ENCODE results near the gene GRIK3. TPM values are rescaled to one million over a fixed set of nuclear protein-coding genes. Genes with fewer than 3 reads are reported as not detected.

Gene GRIK3
- total and polyA plus RNA-seq, 2 of the 8 experiments (the other 6 are each of a cell fraction or from before 2014, with no cell fraction given), result 2.1 to 3.4 TPM

GRCh38 chr1:36853638-36854037 lies 180.7 kb downstream of the GRIK3 start:
- ChIA-PET POLR2A (ENCODE audit: partially characterized antibody) (no interaction called here), CTCF (ENCODE audit: partially characterized antibody) (interaction anchor here (1.1 to 15.3 kb wide), 3 partner anchors 12 to 244 kb away, joined by 3 to 211 read pairs (median 8); no protein-coding TSS in a partner anchor)
- WGBS, 2 experiments (ENCODE audit: extremely low coverage in 1 of 2, insufficient coverage in 1 of 2, insufficient read length in 1 of 2, insufficient replicate concordance in 2 of 2, low coverage in 1 of 2, low lambda C conversion rate in 2 of 2, missing lambda C conversion rate in 1 of 2), result 89% methylated on average over 14 of the region's 14 CpGs; no CpG with 5 or more reads in 1 of the 2 experiments

More at GRCh38 chr1:36853638-36854037, 180.7 kb downstream of the GRIK3 start:
- H3K4me3 ChIP-seq (ENCODE audit: extremely low read depth in 1 of 4, insufficient read depth in 2 of 4, low read depth in 3 of 4, low read length in 4 of 4), result no peak overlapping the region
- H2AK5ac ChIP-seq (ENCODE audit: low read depth, low read length), result no peak overlapping the region
- no peaks in the 10 kb centered on the region for H3K36me3 ChIP-seq (ENCODE audit: control insufficient read depth in 2 of 4, insufficient read depth in 4 of 4, low read length in 3 of 4)
- no peak overlapping the region for H2BK20ac ChIP-seq (ENCODE audit: low read length)
- H2BK120ac ChIP-seq (replicated peaks; ENCODE audit: low read depth, low read length), result no peak overlapping the region
- no peak overlapping the region for H2BK12ac ChIP-seq (ENCODE audit: low read depth, low read length)
- no peak overlapping the region for H3K23ac ChIP-seq (ENCODE audit: insufficient read length)
- H4K91ac ChIP-seq (replicated peaks; ENCODE audit: insufficient read length, low read length), result no peak overlapping the region
- H3K18ac ChIP-seq (ENCODE audit: extremely low read depth, low read length), result no peak overlapping the region
- H3K14ac ChIP-seq (ENCODE audit: insufficient read length), result no peak overlapping the region
- no peaks in the 10 kb centered on the region for H3K9me3 ChIP-seq (ENCODE audit: insufficient read depth in 2 of 2, low read depth in 1 of 2, low read length in 1 of 2)
- H3K23me2 ChIP-seq (ENCODE audit: low read depth, low read length), result no peaks in the 10 kb centered on the region
- no peaks in the 10 kb centered on the region for H3K79me1 ChIP-seq (ENCODE audit: low read depth, low read length)
- H4K20me1 ChIP-seq (replicated peaks in 1 of 2; ENCODE audit: control insufficient read depth in 1 of 2, insufficient read depth in 2 of 2, low read length in 2 of 2), result no peaks in the 10 kb centered on the region
- no peak overlapping the region for H4K8ac ChIP-seq (ENCODE audit: extremely low read depth, insufficient read depth, low read length)
- H2BK15ac ChIP-seq (ENCODE audit: low read length), result no peak overlapping the region
- no peak overlapping the region for H2AFZ ChIP-seq (ENCODE audit: low read length)
- no peaks in the 10 kb centered on the region for H3K27me3 ChIP-seq (replicated peaks in 1 of 4; ENCODE audit: control insufficient read depth in 3 of 4, extremely low read depth in 1 of 4, insufficient read depth in 3 of 4, low read length in 3 of 4)
- no peak overlapping the region for H3K27ac ChIP-seq (ENCODE audit: low read depth, low read length)
- DNase-seq (ENCODE audit: low read depth in 1 of 2, low spot score in 2 of 2) (no peak), FAIRE-seq (no peak)
- no peak overlapping the region for H3K9ac ChIP-seq (replicated peaks in 1 of 4; ENCODE audit: extremely low read depth in 1 of 4, low read depth in 3 of 4, low read length in 3 of 4)
- H3K4ac ChIP-seq (replicated peaks; ENCODE audit: insufficient read length, low read depth, low read length), result no peak overlapping the region
- H3K56ac ChIP-seq (replicated peaks; ENCODE audit: insufficient read length, low read depth, low read length), result no peak overlapping the region
- H3K4me2 ChIP-seq (ENCODE audit: insufficient read depth in 1 of 2, low read depth in 2 of 2, low read length in 2 of 2), result no peak overlapping the region
- no peak for TF ChIP-seq YY1 (IDR thresholded peaks at IDR 0.05; ENCODE audit: low read depth, low read length)
- TF ChIP-seq FOSL1 (IDR thresholded peaks at IDR 0.05; ENCODE audit: insufficient read depth, low read depth, low read length), result no peak
- TF ChIP-seq CREB1 (IDR thresholded peaks at IDR 0.05), result no peak
- TF ChIP-seq GTF2F1 (IDR thresholded peaks at IDR 0.05; ENCODE audit: borderline replicate concordance, low read depth, low read length), result no peak
- no peak for TF ChIP-seq NANOG (IDR thresholded peaks at IDR 0.05; ENCODE audit: insufficient read depth, low read depth, low read length, poor library complexity, severe bottlenecking)
- TF ChIP-seq KDM1A (IDR thresholded peaks at IDR 0.05; ENCODE audit: borderline replicate concordance, low read length), result no peak
- TF ChIP-seq MAFK (IDR thresholded peaks at IDR 0.05; ENCODE audit: low read depth, low read length), result no peak
- TF ChIP-seq SUZ12 (IDR thresholded peaks at IDR 0.05; ENCODE audit: low read length), result no peak
- no peak overlapping the region for H2BK5ac ChIP-seq (ENCODE audit: low read depth, low read length)
- H3K4me1 ChIP-seq (replicated peaks in 1 of 4; ENCODE audit: control insufficient read depth in 3 of 4, insufficient read depth in 4 of 4, low read length in 3 of 4), result peaks cover 0 to 13% (median 4%) of the 10 kb centered on the region in 4 experiments; a peak in 5 of 7 replicates
- no peak overlapping the region for H4K5ac ChIP-seq (ENCODE audit: insufficient read length, low read depth, low read length)
- no peaks in the 10 kb centered on the region for H3K79me2 ChIP-seq (ENCODE audit: control insufficient read depth in 1 of 2, insufficient read depth in 2 of 2, low read length in 2 of 2)
